ENCODE results near the gene DSCAM. TPM values are rescaled to one million over a fixed set of nuclear protein-coding genes. Genes with fewer than 3 reads are reported as not detected.

The DSCAM gene
- total RNA-seq, 1 donor from 2014 or later = 4.4 TPM

GRCh38 chr21:40633048-40633447, 213.9 kb downstream of the DSCAM start:
- Mint-ChIP-seq H3K9me3 (ENCODE audit: unreplicated experiment) (no peaks in the 10 kb centered on the region), H3K27ac (ENCODE audit: unreplicated experiment) (no peak overlapping the region), H3K36me3 (ENCODE audit: unreplicated experiment) (no peaks in the 10 kb centered on the region), H3K4me1 (ENCODE audit: low read depth, unreplicated experiment) (peaks cover 13% of the 10 kb centered on the region), H3K4me3 (ENCODE audit: unreplicated experiment) (no peak overlapping the region), H3K27me3 (ENCODE audit: unreplicated experiment) (no peaks in the 10 kb centered on the region)
- TF ChIP-seq CTCF (IDR thresholded peaks at IDR 0.05; ENCODE audit: partially characterized antibody, unreplicated experiment) = no peak
- no peak for DNase-seq

- Mint-ChIP-seq H3K9me3 (ENCODE audit: unreplicated experiment) (peaks cover 1% of the 10 kb centered on the region), H3K27ac (ENCODE audit: unreplicated experiment) (no peak overlapping the region), H3K36me3 (ENCODE audit: unreplicated experiment) (no peaks in the 10 kb centered on the region), H3K4me3 (ENCODE audit: unreplicated experiment) (no peak overlapping the region), H3K4me1 (ENCODE audit: low read depth, unreplicated experiment) (peaks cover 10% of the 10 kb centered on the region), H3K27me3 (ENCODE audit: unreplicated experiment) (no peaks in the 10 kb centered on the region)
- TF ChIP-seq CTCF (IDR thresholded peaks at IDR 0.05; ENCODE audit: partially characterized antibody, unreplicated experiment) = no peak
- no peak for DNase-seq
Measured at GRCh38 chr21:40631211-40631610, 215.7 kb downstream of the DSCAM start.

GRCh38 chr21:40625991-40626390, 221.0 kb downstream of the DSCAM start:
- DNase-seq = no peak
- no peaks in the 10 kb centered on the region for H3K27me3 Mint-ChIP-seq (ENCODE audit: unreplicated experiment)
- no peak overlapping the region for H3K4me3 Mint-ChIP-seq (ENCODE audit: unreplicated experiment)
- peaks cover 1% of the 10 kb centered on the region for H3K9me3 Mint-ChIP-seq (ENCODE audit: unreplicated experiment)
- H3K27ac Mint-ChIP-seq (ENCODE audit: unreplicated experiment) = no peak overlapping the region
- H3K4me1 Mint-ChIP-seq (ENCODE audit: low read depth, unreplicated experiment) = peaks cover 25% of the 10 kb centered on the region
- no peak for TF ChIP-seq CTCF (IDR thresholded peaks at IDR 0.05; ENCODE audit: partially characterized antibody, unreplicated experiment)
- H3K36me3 Mint-ChIP-seq (ENCODE audit: unreplicated experiment) = no peaks in the 10 kb centered on the region

GRCh38 chr21:40623528-40623927, 223.4 kb downstream of the DSCAM start:
- DNase-seq = no peak
- Mint-ChIP-seq H3K27ac (ENCODE audit: unreplicated experiment) (peak overlapping the region; percentile 64), H3K27me3 (ENCODE audit: unreplicated experiment) (peaks cover 2% of the 10 kb centered on the region), H3K4me1 (ENCODE audit: low read depth, unreplicated experiment) (peaks cover 28% of the 10 kb centered on the region), H3K4me3 (ENCODE audit: unreplicated experiment) (peak overlapping the region; percentile 43), H3K36me3 (ENCODE audit: unreplicated experiment) (no peaks in the 10 kb centered on the region), H3K9me3 (ENCODE audit: unreplicated experiment) (peaks cover 1% of the 10 kb centered on the region)
- TF ChIP-seq CTCF (IDR thresholded peaks at IDR 0.05; ENCODE audit: partially characterized antibody, unreplicated experiment) = no peak

- H3K36me3 Mint-ChIP-seq (ENCODE audit: unreplicated experiment) = no peaks in the 10 kb centered on the region
- DNase-seq = no peak
- TF ChIP-seq CTCF (IDR thresholded peaks at IDR 0.05; ENCODE audit: partially characterized antibody, unreplicated experiment) = no peak
- H3K9me3 Mint-ChIP-seq (ENCODE audit: unreplicated experiment) = peaks cover 10% of the 10 kb centered on the region
- H3K4me1 Mint-ChIP-seq (ENCODE audit: low read depth, unreplicated experiment) = peaks cover 38% of the 10 kb centered on the region
- H3K27ac Mint-ChIP-seq (ENCODE audit: unreplicated experiment) = no peak overlapping the region
- H3K4me3 Mint-ChIP-seq (ENCODE audit: unreplicated experiment) = no peak overlapping the region
- H3K27me3 Mint-ChIP-seq (ENCODE audit: unreplicated experiment) = peaks cover 2% of the 10 kb centered on the region
Measured at GRCh38 chr21:40622531-40622930, 224.4 kb downstream of the DSCAM start.
